H1 (cell line): Measurements from ENCODE around the gene DIPK1B. TPM values are rescaled to one million over a fixed set of nuclear protein-coding genes. Genes with fewer than 3 reads are reported as not detected.

Source experiments
- SIRT6 ChIP-seq: IDR thresholded peaks from one replicate; pipeline ENCODE4 v1.7.1; 2012; ENCODE audit warnings: low read length, inconsistent platforms
- SUZ12 ChIP-seq: fragments of 200-600 bp; sonication (generic); IDR thresholded peaks from 2 replicates; pipeline ENCODE4 v1.6.1; 2012; ENCODE audit warnings: mild to moderate bottlenecking, inconsistent platforms, low read length, moderate library complexity, mixed read lengths
- TAF7 ChIP-seq: optimal IDR thresholded peaks from 2 replicates; pipeline ENCODE3; 2011; ENCODE audit warnings: low read depth, mild to moderate bottlenecking, inconsistent platforms, low read length, moderate library complexity, borderline replicate concordance
- polyA plus RNA-seq, 7 experiments: library from polyadenylated mRNA; depleted of rRNA in 3 of 7; stranded (reverse) in 5 of 7; unstranded in 2 of 7; fragments of >200 nt in 5 of 7; fragments of 200-250 nt in 2 of 7; gene quantifications; 1 replicate in 5 of 7; 2 replicates in 1 of 7; 4 replicates in 1 of 7; pipeline versions ENCODE4 v1.2.1 to v1.2.3, GENCODE V29; 2011 to 2013; ENCODE audit warnings: missing spikeins in 2 of 7, mixed read lengths in 2 of 7
- total RNA-seq: library from RNA; stranded (reverse); fragmentation: NEBNext Ultra II Directional; extraction: Animal tissue kit (Norgen Biotek cat#: 25700); gene quantifications from 2 replicates; pipeline ENCODE4 v1.2.1, GENCODE V29; 2021

The DIPK1B gene
- total and polyA plus RNA-seq, 2 of the 8 experiments (the other 6 are each of a cell fraction or from before 2014, with no cell fraction given): 32.3 to 64.8 TPM

DNA sequence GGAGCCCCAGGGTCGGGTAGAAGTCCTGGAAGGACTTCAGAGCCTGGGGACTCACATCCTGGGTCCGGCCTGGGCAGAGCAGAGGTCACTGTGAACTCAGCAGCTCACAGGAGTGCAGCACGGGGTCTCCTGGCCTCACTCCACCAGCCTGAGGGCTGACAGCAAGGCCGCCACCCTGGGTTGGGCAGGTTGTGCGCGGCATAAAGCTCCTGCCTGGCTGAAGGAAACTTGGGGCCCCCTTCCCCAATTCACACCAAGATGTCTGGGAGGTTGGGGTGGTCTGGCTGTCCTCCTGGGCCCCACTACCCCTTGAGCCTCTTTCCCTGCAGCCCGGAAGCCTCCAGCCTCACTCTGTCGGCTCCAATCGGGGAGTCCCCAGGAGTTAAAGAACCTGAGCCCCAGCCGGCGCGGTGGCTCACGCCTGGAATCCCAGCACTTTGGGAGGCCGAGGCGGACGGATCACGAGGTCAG, 49.9 kb downstream of the DIPK1B start (continued):
- TF ChIP-seq SUZ12 (no peak), SIRT6 (no peak), TAF7 (no peak)
- TF ChIP-seq, all 59 proteins: peak for 0
